DMS114 treated with DMSO at 0.1 percent for 48 hours (cell line): Measurements from ENCODE around the gene TMEM117.

Source experiments
- DNase-seq: peaks from one replicate; lab custom pipeline; 2025; ENCODE audit not compliant: unreplicated experiment; lab: John Stamatoyannopoulos, UW

Gene TMEM117

GRCh38 chr12:43882578-43883178, 46.8 kb downstream of the TMEM117 start:
- DNase-seq: peak; percentile 63

GRCh38 chr12:43883311-43883710, 47.4 kb downstream of the TMEM117 start:
- DNase-seq: no peak

DNA sequence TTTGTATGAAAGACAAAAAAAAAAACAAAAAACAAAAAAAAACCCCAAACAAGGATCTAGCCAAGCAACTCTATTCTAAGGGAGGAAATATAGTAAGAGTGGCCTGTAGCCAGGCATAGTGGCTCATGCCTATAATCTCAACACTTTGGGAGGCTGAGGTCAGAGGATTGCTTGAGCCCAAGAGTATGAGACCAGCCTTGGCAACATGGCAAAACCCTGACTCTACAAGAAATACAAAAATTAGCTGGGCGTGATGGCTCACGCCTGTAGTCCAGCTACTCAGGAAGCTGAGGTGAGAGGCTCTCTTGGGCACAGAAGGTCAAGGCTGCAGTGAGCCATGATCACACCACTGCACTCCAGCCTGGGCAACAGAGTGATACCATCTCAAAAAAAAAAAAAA, 47.9 kb downstream of the TMEM117 start:
- DNase-seq: no peak

DNA sequence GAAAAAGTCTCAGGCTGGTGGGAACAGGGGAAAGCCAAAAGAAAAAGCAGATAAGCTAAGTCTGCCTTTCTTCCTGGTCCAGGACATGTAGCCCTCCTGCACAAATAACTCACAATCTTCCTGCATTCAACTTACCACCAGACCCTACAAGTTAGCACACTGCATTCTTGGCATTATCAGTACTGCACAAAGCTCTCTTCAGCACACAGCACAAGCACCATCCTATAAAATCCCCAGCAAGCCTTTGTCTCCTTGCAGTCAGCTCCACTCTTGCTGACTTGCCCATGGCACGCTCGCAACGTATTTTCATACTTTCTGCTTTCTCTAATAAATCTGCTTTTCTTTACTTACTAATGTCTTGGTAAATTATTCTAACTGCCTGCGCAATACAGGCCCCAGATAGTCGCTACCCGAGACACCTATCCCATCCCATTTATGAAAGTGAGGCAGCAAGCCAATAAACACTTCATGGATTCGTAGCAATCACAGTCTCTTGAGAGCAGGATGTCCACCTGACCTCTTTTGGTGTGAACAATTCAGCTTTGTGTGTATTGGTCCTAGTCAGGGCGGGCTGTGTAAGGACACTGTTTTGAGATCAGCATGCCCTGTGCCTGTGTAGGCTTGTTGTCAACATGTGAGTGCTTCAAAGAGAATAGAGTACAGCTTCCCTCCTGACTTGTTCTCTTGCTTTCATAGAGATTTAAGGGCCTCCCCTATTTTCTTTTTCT, 49.0 kb downstream of the TMEM117 start:
- no peak for DNase-seq

DNA sequence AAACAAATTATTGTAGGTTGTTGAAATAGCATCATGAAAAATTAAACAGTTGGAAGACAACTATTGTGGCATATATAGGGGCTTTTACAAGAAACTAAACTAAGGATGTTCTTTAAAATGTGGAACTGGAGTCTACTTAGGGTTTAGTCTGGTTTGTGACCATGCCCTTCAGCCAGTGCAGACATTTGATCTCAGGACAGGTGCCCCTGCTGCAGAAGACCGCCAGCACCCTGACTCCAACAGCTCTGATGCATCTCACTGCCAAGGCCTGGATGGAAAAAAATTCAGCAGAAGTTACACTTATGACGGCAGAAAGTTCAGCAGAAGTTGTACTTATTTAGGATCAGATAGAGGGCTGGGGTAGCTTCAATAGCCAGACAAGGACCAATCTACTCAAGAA, 51.5 kb downstream of the TMEM117 start:
- DNase-seq: no peak

GRCh38 chr12:43891856-43892574, 56.1 kb downstream of the TMEM117 start:
- DNase-seq: no peak

DNA sequence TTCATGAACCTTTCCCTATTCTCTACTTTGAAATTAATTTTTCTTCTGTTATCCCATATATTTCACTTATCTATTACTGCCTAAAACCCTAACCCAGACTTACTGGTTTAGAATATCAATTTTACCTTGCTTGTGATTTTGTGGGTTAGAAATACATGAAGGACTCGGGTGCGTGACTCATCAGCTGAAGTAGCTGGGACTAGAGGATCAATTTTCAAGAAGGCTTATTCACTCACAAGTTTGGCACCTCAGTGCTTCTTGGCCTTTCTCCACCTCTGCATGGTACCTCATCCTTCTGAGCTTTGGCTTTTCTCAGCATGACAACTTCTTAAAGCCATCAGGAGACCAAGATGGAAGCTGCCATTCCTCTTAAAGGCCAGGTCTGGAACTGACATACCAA, 57.8 kb downstream of the TMEM117 start:
- no peak for DNase-seq

DNA sequence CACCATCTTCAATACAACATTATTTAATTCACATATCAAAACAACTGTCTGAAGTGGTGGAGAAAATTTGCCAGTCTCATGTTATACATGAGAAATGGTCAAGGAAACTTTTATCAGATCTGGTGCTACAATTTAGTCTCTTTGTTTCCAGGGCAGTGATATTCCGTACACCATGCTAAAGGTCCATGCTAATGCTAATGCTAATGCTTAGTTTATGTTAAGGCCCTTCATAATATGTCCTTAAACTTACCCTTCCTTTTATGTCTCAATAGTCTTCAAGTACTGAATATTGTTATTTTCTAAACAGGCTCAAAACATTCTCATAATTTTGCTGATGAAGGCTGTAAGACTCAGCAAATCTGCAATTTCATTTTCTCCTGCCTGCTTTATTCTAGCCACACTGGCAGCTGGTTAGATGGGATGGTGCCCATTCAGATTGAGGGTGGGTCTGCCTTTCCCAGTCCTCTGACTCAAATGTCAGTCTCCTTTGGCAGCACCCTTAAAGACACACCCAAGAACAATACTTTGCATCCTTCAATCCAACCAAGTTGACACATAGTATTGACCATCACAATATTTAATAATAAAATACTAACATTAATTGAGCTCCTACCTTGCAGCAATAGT, 59.8 kb downstream of the TMEM117 start:
- DNase-seq: no peak

- DNase-seq: no peak
Measured at GRCh38 chr12:43896496-43896895, 60.6 kb downstream of the TMEM117 start.

GRCh38 chr12:43898474-43898873, 62.6 kb downstream of the TMEM117 start:
- no peak for DNase-seq

DNA sequence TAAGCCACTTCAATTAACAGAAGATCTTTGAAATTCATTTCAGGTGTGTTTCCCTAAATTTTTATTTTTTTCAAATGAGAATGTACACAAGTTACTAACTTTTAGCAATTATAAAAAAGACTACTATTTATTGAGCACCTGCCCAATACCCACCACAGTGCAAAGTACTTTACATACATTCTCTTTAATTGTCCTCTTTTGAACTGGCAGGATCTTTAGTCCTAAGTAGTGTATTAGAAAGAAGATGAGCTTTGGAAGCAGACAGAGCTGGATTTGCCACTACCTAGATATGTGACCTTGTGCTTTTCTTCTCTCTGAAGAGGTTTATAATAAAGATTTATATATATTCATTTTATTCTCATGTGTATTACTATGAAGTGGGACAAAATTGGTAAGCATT, 63.7 kb downstream of the TMEM117 start:
- no peak for DNase-seq

- DNase-seq: no peak
Measured at GRCh38 chr12:43903686-43904085, 67.8 kb downstream of the TMEM117 start.

DNA sequence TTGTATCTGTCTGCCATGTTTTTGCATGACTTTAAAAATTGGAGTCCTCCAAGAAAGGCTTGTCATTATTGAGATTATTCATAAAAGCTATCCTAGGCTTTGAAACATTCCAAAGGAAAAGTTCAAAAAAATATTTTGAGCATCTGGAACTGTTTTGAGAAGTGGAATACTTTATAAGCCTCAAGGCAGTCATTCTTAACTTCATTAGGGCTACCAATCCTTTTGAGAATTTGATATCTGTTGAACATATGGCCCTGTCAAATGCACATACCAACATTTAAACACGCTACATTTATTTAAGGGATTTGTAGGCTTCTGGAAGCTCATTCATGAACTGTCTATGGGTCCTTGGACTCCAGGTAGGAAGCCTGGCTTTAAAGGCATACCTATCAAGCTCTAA, 77.0 kb downstream of the TMEM117 start:
- DNase-seq: no peak

DNA sequence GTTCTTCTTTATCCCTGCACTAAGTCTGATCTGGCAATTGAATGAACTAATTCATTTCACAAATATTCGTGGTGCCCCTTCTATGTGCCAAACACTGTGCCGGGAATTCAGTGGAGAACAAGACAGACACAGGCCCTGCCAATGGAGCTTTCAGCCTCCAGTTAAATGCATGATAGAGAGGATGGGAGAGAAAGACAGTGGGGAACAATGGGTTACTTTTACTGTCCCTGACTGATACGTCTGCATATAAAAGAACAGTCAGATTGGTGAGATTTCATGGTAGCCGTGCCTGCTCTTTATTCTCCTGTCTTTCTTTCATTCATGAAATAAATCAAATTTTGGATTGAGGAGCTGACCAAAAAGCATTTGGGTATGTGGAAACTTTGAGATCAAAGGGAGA, 78.5 kb downstream of the TMEM117 start:
- no peak for DNase-seq

DNA sequence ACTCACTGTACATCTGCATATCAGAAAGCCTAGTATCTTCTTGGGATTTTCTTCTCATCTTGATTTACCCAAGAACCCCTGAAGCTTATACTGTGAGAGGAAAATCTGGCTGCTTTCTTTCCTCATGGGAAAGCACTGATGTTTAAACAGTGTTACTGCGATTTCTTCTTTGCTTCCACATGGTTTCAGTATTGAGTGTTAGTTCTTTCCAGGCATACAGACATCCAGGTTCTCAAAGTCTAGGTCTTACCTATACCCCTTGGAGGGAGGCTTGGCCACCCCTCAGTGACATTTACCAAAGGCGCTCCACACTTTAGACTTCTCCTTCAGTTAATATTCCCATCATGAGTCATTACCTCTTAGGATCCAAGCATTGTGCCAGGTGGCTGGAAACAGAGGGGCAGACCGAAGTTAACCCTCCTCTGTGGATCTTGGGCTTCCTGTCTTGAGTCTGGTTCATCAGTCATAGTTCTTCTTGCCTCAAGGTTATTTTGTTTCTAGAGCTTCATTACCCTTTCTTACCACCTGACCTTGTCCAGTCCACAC, 79.1 kb downstream of the TMEM117 start:
- DNase-seq: peak; percentile 20

GRCh38 chr12:43917896-43918295, 82.0 kb downstream of the TMEM117 start:
- no peak for DNase-seq

- no peak for DNase-seq
Measured at GRCh38 chr12:43921666-43922337, 85.9 kb downstream of the TMEM117 start.

DNA sequence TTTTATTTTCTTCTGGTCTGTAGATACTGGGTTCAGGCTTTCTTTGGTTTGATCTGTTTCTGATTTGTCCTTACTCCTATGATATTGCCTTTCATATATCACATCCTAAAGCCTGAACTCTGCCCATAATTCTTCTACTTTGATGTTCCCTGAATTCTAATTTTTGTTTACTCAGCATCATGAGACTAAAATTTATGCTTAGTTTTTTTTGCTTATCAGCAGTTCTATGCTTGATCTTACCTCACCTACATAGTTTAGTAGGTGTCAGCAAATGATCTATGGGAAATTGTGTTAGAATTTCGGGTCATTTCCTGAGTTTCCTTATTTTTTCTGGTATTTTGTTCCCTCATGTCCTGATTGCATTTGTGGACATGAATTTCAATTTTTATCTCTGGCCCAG, 94.2 kb downstream of the TMEM117 start:
- DNase-seq: no peak

GRCh38 chr12:43931187-43931586, 95.3 kb downstream of the TMEM117 start:
- no peak for DNase-seq

DNA sequence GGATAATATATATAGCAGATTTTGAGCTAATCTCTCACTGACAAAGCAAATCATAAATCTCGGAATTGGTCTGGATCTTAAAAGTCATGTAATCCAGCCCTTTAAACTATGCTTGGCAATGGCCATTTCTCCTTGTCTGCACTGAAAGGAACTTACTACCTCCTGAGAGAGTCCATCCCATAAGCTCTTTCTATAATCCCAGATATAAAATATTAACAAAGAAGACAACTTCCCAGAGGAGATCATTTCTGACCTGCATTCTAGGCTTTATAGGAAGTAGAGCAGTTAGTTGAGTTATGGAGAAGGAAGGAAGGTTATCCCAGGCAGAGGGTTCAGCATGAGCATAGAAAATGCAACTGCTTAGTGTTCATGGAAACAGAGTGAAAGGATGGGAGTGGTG, 99.7 kb downstream of the TMEM117 start:
- DNase-seq: no peak

- DNase-seq: no peak
Measured at GRCh38 chr12:43937947-43938346, 102.1 kb downstream of the TMEM117 start.
